OCI-LY7 (cell line): ENCODE results near the gene XYLT1. TPM values are rescaled to one million over a fixed set of nuclear protein-coding genes. Genes with fewer than 3 reads are reported as not detected.

Source experiments
- BruUV-seq: library from RNA; stranded (reverse); fragments of 400-500 nt; replicated peaks from 2 replicates; lab custom pipeline; 2021; lab: Mats Ljungman, UMichigan
- CTCF ChIA-PET: fragments of 300-600 bp; sonication (Branson Sonifier 250); formaldehyde crosslinking; loops from one replicate; lab custom pipeline; 2022; ENCODE audit warnings: antibody characterized with exemption; ENCODE audit not compliant: unreplicated experiment; lab: Charles Lee
- POLR2A ChIA-PET: fragments of 300-600 bp; sonication (Branson Sonifier 250); formaldehyde crosslinking; loops from one replicate; lab custom pipeline; 2022; ENCODE audit warnings: antibody characterized with exemption; lab: Charles Lee
- DNase-seq: peaks from one replicate; pipeline ENCODE4 v3.0.0-alpha.2; 2015; ENCODE audit warnings: low spot score
- H2AFZ ChIP-seq: fragments of 200-600 bp; sonication (generic), shearing (Covaris generic); 2 replicates; pipeline ENCODE4 v1.6.1; 2014; ENCODE audit warnings: mild to moderate bottlenecking, antibody characterized with exemption, low read length, moderate library complexity
- H3K27ac ChIP-seq: fragments of 200-600 bp; sonication (generic); 2 replicates; pipeline ENCODE4 v1.5.1; 2014; ENCODE audit warnings: mixed run types, low read depth, mild to moderate bottlenecking, moderate library complexity, low read length, inconsistent platforms; ENCODE audit not compliant: poor library complexity, severe bottlenecking
- H3K36me3 ChIP-seq: fragments of 200-600 bp; sonication (generic); 2 replicates; pipeline ENCODE4 v1.6.1; 2014; ENCODE audit warnings: mild to moderate bottlenecking, antibody characterized with exemption, low read length, moderate library complexity, mixed read lengths; ENCODE audit not compliant: insufficient read depth
- H3K4me1 ChIP-seq: fragments of 200-600 bp; sonication (generic); 2 replicates; pipeline ENCODE4 v1.5.1; 2014; ENCODE audit warnings: mild to moderate bottlenecking, low read length; ENCODE audit not compliant: insufficient read depth, poor library complexity, severe bottlenecking
- H3K4me2 ChIP-seq: fragments of 200-600 bp; sonication (generic); 2 replicates; pipeline ENCODE4 v1.6.1; 2014; ENCODE audit warnings: mild to moderate bottlenecking, low read length
- H3K4me3 ChIP-seq: fragments of 200-600 bp; sonication (generic); 2 replicates; pipeline ENCODE4 v1.5.1; 2014; ENCODE audit warnings: mild to moderate bottlenecking, low read depth, low read length; ENCODE audit not compliant: poor library complexity, severe bottlenecking
- H3K79me2 ChIP-seq: fragments of 200-600 bp; sonication (generic); 2 replicates; pipeline ENCODE4 v1.6.1; 2016; ENCODE audit warnings: low read depth, mild to moderate bottlenecking, low read length, moderate library complexity, mixed read lengths; ENCODE audit not compliant: insufficient read depth
- H3K9me2 ChIP-seq: fragments of 200-600 bp; sonication (generic); 2 replicates; pipeline ENCODE4 v1.6.1; 2016; ENCODE audit warnings: mild to moderate bottlenecking, low read length, mixed read lengths; ENCODE audit not compliant: insufficient read depth
- H3K9me3 ChIP-seq: fragments of 200-600 bp; sonication (generic); 2 replicates; pipeline ENCODE4 v1.6.1; 2014; ENCODE audit warnings: mild to moderate bottlenecking, mixed run types, low read length, mixed read lengths
- H4K20me1 ChIP-seq: fragments of 200-600 bp; sonication (generic); 2 replicates; pipeline ENCODE4 v1.6.1; 2014; ENCODE audit warnings: mild to moderate bottlenecking, antibody characterized with exemption, low read length, moderate library complexity, mixed read lengths; ENCODE audit not compliant: insufficient read depth
- CTCF ChIP-seq: fragments of 200-600 bp; sonication (generic); conservative IDR thresholded peaks from 2 replicates; pipeline ENCODE4 v1.5.1; 2014; ENCODE audit warnings: mild to moderate bottlenecking, antibody characterized with exemption, low read length, moderate library complexity, mixed read lengths
- EZH2phosphoT487 ChIP-seq: fragments of 200-600 bp; sonication (generic); IDR thresholded peaks from 2 replicates; pipeline ENCODE4 v1.6.1; 2018; ENCODE audit warnings: low read depth, borderline replicate concordance, mild to moderate bottlenecking, mixed run types, antibody characterized with exemption, low read length, moderate library complexity, mixed read lengths
- intact Hi-C: fragments of 100-400 bp; cut with micrococcal nuclease; formaldehyde crosslinking; loops from one replicate; pipeline ENCODE4 v1.10.0; 2022; ENCODE audit not compliant: unreplicated experiment
- total RNA-seq, 2 experiments: library from RNA; depleted of rRNA in 1 of 2; stranded (reverse); fragments of >200 nt in 1 of 2; shearing (Covaris generic) in 1 of 2; gene quantifications; 2 replicates each; pipeline ENCODE4 v1.2.3, GENCODE V29; 2014 to 2022

Gene XYLT1
- total RNA-seq, 2 experiments from 2014 or later: 36.3 to 50.0 TPM

- Histone ChIP-seq H3K4me2 (no peak overlapping the region), H3K79me2 (no peaks in the 10 kb centered on the region), H2AFZ (no peak overlapping the region), H3K27ac (no peak overlapping the region), H3K4me3 (no peak overlapping the region), H3K36me3 (peaks cover 6% of the 10 kb centered on the region; the same call in 1 of the 2 replicates), H3K9me3 (no peaks in the 10 kb centered on the region), H4K20me1 (no peaks in the 10 kb centered on the region), H3K9me2 (no peaks in the 10 kb centered on the region), H3K4me1 (peaks cover 42% of the 10 kb centered on the region)
- ChIA-PET POLR2A (interaction anchor here (0.7 kb wide), 1 partner anchor 11 kb away, joined by 3 read pairs; no protein-coding TSS in a partner anchor), CTCF (interaction anchor here (1.0 kb wide), 1 partner anchor 41 kb away, joined by 3 read pairs; no protein-coding TSS in a partner anchor)
- no TSS peak for BruUV-seq
- intact Hi-C loops: loop anchor here (2.0 to 5.0 kb wide), 2 partner anchors 43 to 204 kb away; no protein-coding TSS in a partner anchor
- TF ChIP-seq EZH2phosphoT487: no peak
- no peak for TF ChIP-seq CTCF
- DNase-seq: no peak
Observed at GRCh38 chr16:17258077-17258599, 212.6 kb downstream of the XYLT1 start.

DNA sequence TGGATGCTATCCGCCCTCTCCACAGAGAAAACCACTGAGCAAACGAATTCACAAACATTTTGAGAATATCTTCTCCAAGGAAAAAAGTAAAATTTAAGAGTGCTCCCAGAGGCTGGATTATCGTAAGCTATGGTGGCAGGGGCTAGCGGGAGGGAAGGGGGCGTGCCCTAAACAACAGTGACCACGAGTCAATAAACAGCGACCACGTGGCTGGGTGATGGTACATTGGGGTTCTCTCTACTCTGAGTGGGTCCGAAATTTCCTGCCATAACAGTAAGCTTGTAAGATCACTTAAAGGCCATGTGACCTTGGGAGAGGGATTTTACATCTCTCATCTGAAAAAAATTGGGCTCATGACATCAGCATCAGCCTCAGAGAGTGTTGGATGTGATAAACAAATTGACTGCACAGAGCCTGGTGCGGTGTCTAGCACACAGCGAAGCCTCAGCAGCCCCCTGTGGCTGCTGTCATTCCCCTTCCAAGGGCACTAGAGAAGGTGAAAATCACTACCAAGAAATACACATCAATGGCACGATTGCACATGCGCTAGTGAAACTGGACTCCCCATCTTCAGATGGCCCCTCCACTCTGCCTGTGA, 213.2 kb downstream of the XYLT1 start:
- DNase-seq: no peak
- H2AFZ ChIP-seq: no peak overlapping the region
- H3K9me3 ChIP-seq: no peaks in the 10 kb centered on the region
- peaks cover 49% of the 10 kb centered on the region for H3K4me1 ChIP-seq
- H3K9me2 ChIP-seq: no peaks in the 10 kb centered on the region
- no peak overlapping the region for H3K4me2 ChIP-seq
- intact Hi-C loops: loop anchor here (2.0 to 5.0 kb wide), 2 partner anchors 43 to 205 kb away; no protein-coding TSS in a partner anchor
- H4K20me1 ChIP-seq: no peaks in the 10 kb centered on the region
- H3K4me3 ChIP-seq: no peak overlapping the region
- H3K36me3 ChIP-seq: peaks cover 6% of the 10 kb centered on the region; the same call in 1 of the 2 replicates
- BruUV-seq: no TSS peak
- ChIA-PET CTCF (interaction anchor here (1.0 kb wide), 1 partner anchor 40 kb away, joined by 3 read pairs; no protein-coding TSS in a partner anchor), POLR2A (interaction anchor here (0.7 kb wide), 1 partner anchor 12 kb away, joined by 3 read pairs; no protein-coding TSS in a partner anchor)
- 0 out of 2 replicates have a peak, but pooled peaks cover 3% of the 10 kb centered on the region for H3K79me2 ChIP-seq
- H3K27ac ChIP-seq: no peak overlapping the region
- TF ChIP-seq CTCF (no peak), EZH2phosphoT487 (no peak)
